PC-9 (cell line): ENCODE data around the gene APOBEC2.

Experiments used
- EZH2 ChIP-seq: fragments of 200-600 bp; sonication (generic); IDR thresholded peaks from 2 replicates; pipeline ENCODE4 v1.8.0; 2017; ENCODE audit warnings: antibody characterized with exemption, low read depth
- TF ChIP-seq, protein P1 (sequence below): fragments of 200-600 bp; sonication (generic); conservative IDR thresholded peaks from 2 replicates; pipeline ENCODE4 v1.6.1; 2017; ENCODE audit warnings: mixed run types, antibody characterized with exemption, mild to moderate bottlenecking, moderate library complexity

DNA sequence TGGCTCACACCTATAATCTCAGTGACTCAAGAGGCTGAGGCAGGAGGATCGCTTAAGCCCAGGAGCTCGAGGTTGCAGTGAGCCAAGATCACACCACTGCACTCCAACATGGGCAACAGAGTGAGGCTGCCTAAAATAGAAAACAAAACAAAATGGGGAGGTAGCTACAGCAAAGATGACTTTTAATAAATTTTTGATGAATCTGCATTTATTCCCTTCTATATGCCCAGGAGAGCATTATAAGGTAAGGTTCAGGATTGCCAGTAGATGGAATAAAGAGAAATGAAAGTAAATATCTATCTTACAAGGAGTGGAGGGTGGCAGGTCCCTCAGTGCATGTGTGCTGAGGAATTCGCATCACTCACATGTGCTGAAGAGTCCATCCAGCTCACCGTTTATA is 38.2 kb upstream of the APOBEC2 start:
- TF ChIP-seq, protein P1, sequence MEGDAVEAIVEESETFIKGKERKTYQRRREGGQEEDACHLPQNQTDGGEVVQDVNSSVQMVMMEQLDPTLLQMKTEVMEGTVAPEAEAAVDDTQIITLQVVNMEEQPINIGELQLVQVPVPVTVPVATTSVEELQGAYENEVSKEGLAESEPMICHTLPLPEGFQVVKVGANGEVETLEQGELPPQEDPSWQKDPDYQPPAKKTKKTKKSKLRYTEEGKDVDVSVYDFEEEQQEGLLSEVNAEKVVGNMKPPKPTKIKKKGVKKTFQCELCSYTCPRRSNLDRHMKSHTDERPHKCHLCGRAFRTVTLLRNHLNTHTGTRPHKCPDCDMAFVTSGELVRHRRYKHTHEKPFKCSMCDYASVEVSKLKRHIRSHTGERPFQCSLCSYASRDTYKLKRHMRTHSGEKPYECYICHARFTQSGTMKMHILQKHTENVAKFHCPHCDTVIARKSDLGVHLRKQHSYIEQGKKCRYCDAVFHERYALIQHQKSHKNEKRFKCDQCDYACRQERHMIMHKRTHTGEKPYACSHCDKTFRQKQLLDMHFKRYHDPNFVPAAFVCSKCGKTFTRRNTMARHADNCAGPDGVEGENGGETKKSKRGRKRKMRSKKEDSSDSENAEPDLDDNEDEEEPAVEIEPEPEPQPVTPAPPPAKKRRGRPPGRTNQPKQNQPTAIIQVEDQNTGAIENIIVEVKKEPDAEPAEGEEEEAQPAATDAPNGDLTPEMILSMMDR, result no peak
- TF ChIP-seq EZH2, result no peak
